Tibial nerve (tissue), 4 donors: ENCODE results near the gene KRABD2.

Source experiments
- DNase-seq, 2 donors: peaks; one replicate each; pipeline ENCODE4 v3.0.0-alpha.2; 2019; ENCODE audit warnings: low spot score in 2 of 2
- H3K27ac ChIP-seq, 4 donors: fragments of 200-600 bp; sonication (generic) in 3 of 4; one replicate each; pipeline ENCODE4 v1.5.1; 2017 to 2019; ENCODE audit warnings: mild to moderate bottlenecking in 1 of 4
- H3K27me3 ChIP-seq, 2 donors: fragments of 200-600 bp; sonication (generic) in 1 of 2; one replicate each; pipeline versions ENCODE4 v1.5.1 to v1.6.0; 2017 to 2019
- H3K36me3 ChIP-seq, 3 donors: fragments of 200-600 bp; sonication (generic); one replicate each; pipeline ENCODE4 v1.5.1; 2018 to 2019
- H3K4me1 ChIP-seq, 4 donors: fragments of 200-600 bp; sonication (generic) in 3 of 4; one replicate each; pipeline ENCODE4 v1.5.1; 2017 to 2019
- H3K4me3 ChIP-seq, 4 donors: fragments of 200-600 bp; sonication (generic) in 3 of 4; one replicate each; pipeline ENCODE4 v1.5.1; 2017 to 2019; ENCODE audit warnings: mild to moderate bottlenecking in 1 of 4, moderate library complexity in 1 of 4
- H3K9me3 ChIP-seq, 4 donors: fragments of 200-600 bp; sonication (generic) in 3 of 4; one replicate each; pipeline ENCODE4 v1.5.1; 2017 to 2019
- EP300 ChIP-seq, 2 donors: sonication (generic); formaldehyde crosslinking; IDR thresholded peaks; one replicate each; pipeline ENCODE4 v1.6.1; 2017; ENCODE audit warnings: antibody characterized with exemption in 2 of 2, mild to moderate bottlenecking in 1 of 2
- POLR2A ChIP-seq, 2 donors: fragments of 450-650 bp; IDR thresholded peaks; one replicate each; pipeline ENCODE4 v1.6.1; 2017; ENCODE audit warnings: antibody characterized with exemption in 2 of 2, mild to moderate bottlenecking in 2 of 2, moderate library complexity in 2 of 2
- WGBS, 2 donors: methylation state at CpG; one replicate each; pipeline ENCODE4 v1.1.5; 2018; 5-methylcytosine and 5-hydroxymethylcytosine counted together
- TF ChIP-seq, protein P1 (sequence below), 5 experiments: fragments of 200-600 bp in 3 of 5; fragments of 450-650 bp in 2 of 5; sonication (generic) in 3 of 5; IDR thresholded peaks; one replicate each; pipeline ENCODE4 v1.5.1; 2016 to 2019; ENCODE audit warnings: antibody characterized with exemption in 5 of 5, mild to moderate bottlenecking in 3 of 5, moderate library complexity in 2 of 5

Gene KRABD2

DNA sequence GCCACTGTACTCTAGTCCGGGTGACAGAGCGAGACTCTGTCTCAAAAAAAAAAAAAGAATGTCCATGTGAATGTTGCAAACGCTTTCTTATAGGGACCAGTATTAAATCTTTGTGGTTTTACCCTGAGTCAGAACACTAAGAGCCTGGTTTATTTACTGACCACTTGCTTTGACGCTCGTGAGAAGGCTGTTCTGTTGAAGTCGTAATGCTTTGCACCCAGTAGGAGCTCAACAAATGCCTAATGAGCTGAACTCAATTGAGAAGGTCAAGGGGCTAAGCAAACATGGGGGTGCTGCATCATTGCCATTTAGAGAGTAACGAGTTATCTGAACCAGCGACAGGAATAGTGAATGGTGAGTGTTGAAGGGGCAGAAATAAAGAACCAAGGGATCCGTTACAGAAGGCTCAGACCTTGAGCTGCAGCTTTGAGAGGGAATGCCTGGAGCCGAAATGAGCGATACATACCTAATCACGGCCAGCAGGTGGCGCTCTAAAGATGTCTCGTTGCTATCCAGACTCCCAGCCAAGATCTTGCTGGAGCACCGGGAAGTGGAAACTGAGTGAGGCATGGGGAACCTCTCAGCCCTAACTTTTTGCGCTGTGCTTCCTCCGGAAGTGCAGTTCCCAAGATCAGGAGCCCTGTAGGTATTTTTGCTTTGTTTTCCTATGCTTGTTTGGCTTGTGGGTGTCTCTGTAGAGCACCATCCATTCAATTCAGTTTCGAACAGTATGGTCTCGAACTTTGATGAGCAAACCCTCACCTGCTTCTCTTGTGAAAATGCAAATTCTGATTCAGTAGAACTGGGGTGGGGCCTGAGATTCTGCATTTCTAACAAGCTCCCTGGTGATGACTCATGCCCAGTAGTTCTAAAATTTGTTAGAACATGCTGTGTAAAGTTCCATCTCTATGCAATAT, 33.7 kb upstream of the KRABD2 start:
- H3K27ac ChIP-seq = no peak overlapping the region
- WGBS, 2 donors = 26 to 27% methylated on average over 19 of the region's 19 CpGs
- no peak overlapping the region for H3K4me3 ChIP-seq
- H3K27me3 ChIP-seq = no peaks in the 10 kb centered on the region
- TF ChIP-seq EP300 (IDR thresholded peaks at IDR 0.05) (peak in 1 of 2 donors; percentile 48), POLR2A (IDR thresholded peaks at IDR 0.05) (no peak)
- TF ChIP-seq, protein P1, sequence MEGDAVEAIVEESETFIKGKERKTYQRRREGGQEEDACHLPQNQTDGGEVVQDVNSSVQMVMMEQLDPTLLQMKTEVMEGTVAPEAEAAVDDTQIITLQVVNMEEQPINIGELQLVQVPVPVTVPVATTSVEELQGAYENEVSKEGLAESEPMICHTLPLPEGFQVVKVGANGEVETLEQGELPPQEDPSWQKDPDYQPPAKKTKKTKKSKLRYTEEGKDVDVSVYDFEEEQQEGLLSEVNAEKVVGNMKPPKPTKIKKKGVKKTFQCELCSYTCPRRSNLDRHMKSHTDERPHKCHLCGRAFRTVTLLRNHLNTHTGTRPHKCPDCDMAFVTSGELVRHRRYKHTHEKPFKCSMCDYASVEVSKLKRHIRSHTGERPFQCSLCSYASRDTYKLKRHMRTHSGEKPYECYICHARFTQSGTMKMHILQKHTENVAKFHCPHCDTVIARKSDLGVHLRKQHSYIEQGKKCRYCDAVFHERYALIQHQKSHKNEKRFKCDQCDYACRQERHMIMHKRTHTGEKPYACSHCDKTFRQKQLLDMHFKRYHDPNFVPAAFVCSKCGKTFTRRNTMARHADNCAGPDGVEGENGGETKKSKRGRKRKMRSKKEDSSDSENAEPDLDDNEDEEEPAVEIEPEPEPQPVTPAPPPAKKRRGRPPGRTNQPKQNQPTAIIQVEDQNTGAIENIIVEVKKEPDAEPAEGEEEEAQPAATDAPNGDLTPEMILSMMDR (IDR thresholded peaks at IDR 0.05) = peak; percentile 79 to 90 (median 87)
- no peaks in the 10 kb centered on the region for H3K9me3 ChIP-seq
- peak; percentile 77 to 89 for DNase-seq
- H3K36me3 ChIP-seq = no peaks in the 10 kb centered on the region
- H3K4me1 ChIP-seq = peaks cover 0 to 10% (median 0%) of the 10 kb centered on the region in 4 donors

DNA sequence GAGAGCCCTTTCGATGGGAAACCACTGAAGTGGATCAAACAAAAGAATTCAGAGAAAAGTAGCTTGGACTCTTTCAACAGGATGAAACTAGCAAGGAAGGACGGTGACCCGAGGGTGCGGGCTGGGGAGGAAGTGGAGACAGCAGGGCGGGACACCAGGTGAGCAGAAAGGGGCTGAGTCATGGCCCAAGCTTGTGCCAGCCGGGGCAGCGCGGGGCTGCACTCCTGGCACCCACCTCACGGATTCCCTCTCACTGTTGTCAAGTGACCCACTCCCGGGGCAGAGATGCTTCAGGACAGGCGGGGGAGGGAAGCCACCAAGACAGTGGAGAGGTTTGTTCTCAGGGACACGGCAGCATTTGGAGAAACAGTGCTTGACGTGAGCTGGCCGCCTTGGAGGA, 31.9 kb upstream of the KRABD2 start:
- no peak overlapping the region for H3K27ac ChIP-seq
- H3K27me3 ChIP-seq = no peaks in the 10 kb centered on the region
- no peak for DNase-seq
- no peaks in the 10 kb centered on the region for H3K36me3 ChIP-seq
- 52 to 59% methylated on average over 14 of the region's 14 CpGs for WGBS, 2 donors
- H3K4me1 ChIP-seq = peaks cover 0 to 10% (median 0%) of the 10 kb centered on the region in 4 donors
- no peak overlapping the region for H3K4me3 ChIP-seq
- H3K9me3 ChIP-seq = no peaks in the 10 kb centered on the region
- TF ChIP-seq, protein P1 (IDR thresholded peaks at IDR 0.05) = no peak
- no peak for TF ChIP-seq POLR2A (IDR thresholded peaks at IDR 0.05)

DNA sequence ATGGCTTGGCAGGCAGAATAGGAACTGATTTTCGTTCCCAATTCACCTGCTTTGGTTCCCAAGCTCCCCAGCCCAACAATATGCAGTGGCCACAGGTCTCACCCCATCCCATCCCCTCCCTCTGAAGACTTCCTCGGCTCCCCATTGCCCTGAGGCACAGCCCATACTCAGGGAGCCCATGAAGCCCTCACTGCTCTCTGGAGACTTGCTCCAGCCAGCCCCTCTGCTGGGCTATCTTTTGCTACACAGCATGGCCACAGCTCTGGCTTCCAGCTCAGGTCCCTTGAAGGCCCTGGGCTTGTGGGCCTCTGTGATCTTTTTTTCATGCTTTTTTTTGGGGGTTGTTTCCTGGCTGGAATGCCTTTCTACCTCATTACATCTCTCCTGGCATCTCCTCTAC, 29.7 kb upstream of the KRABD2 start:
- TF ChIP-seq, protein P1 (IDR thresholded peaks at IDR 0.05) = no peak
- TF ChIP-seq POLR2A (IDR thresholded peaks at IDR 0.05) (no peak), EP300 (IDR thresholded peaks at IDR 0.05) (no peak)
- 81 to 83% methylated on average over 2 of the region's 2 CpGs for WGBS, 2 donors
- Histone ChIP-seq H3K27me3 (peaks cover 0 to 5% of the 10 kb centered on the region in 2 donors), H3K9me3 (no peaks in the 10 kb centered on the region), H3K27ac (no peak overlapping the region), H3K4me1 (peaks cover 0 to 10% (median 0%) of the 10 kb centered on the region in 4 donors), H3K4me3 (no peak overlapping the region), H3K36me3 (no peaks in the 10 kb centered on the region)
- no peak for DNase-seq

DNA sequence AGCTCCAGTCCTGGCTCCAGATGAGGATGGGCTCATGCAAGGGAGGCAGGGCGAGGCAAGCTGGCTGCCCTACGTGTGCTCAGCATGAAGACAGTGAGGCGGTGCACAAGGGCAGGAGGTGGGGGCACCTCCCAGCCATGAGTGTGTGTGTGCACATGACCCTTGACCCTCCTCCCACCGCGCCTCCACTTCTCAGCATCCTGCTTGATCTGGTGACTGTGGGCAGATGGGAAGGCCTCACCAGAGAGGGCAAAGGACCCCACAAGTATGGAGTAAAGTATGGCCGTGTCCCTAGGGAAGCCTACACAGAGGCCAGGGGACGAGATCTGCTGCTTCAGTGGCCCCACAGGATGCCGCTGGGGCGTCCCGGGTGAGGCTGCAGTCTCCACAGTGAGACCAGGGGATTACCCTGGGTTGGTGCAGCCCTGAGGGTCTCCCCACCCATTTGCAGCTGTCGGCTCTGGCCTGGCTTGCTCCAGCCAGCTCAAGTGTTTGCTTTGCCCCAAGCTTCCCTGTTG, 29.1 kb upstream of the KRABD2 start:
- H3K27me3 ChIP-seq = peaks cover 0 to 9% of the 10 kb centered on the region in 2 donors
- no peak overlapping the region for H3K4me3 ChIP-seq
- H3K9me3 ChIP-seq = no peaks in the 10 kb centered on the region
- H3K36me3 ChIP-seq = no peaks in the 10 kb centered on the region
- 85 to 92% methylated on average over 7 to 8 of the region's 11 CpGs for WGBS, 2 donors
- TF ChIP-seq POLR2A (IDR thresholded peaks at IDR 0.05) = no peak
- TF ChIP-seq, protein P1 (IDR thresholded peaks at IDR 0.05) = no peak
- no peak for TF ChIP-seq EP300 (IDR thresholded peaks at IDR 0.05)
- DNase-seq = no peak
- no peak overlapping the region for H3K27ac ChIP-seq
- H3K4me1 ChIP-seq = peaks cover 0 to 8% (median 0%) of the 10 kb centered on the region in 4 donors

DNA sequence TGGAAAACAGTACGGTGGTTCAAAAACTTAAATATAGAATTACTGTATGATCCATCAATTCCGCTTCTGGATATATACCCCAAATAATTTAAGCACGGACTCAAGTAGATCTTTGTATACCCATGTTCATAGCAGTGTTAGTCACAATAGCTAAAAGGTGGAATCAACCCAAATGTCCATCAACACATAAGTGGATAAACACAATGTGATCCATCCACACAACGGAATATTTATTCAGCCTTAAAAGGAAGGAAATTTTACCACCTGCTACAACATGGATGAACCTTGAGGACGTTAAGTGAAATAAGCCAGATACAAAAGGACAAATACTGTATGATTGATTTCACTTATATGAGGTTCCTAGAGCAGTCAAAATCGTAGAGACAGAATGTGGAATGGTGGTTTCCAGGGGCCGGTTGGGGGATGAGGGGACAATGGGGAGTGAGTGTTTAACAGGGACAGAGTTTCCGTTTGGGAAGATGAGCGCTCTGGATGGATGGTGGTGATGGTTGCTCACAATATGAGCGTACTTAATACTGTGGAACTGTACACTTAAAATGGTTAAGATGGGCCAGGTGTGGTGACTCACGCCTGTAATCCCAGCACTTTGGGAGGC, 26.5 kb upstream of the KRABD2 start:
- H3K9me3 ChIP-seq = no peaks in the 10 kb centered on the region
- no peak overlapping the region for H3K27ac ChIP-seq
- H3K36me3 ChIP-seq = no peaks in the 10 kb centered on the region
- 75 to 80% methylated on average over 11 of the region's 11 CpGs for WGBS, 2 donors
- no peak overlapping the region for H3K4me3 ChIP-seq
- TF ChIP-seq POLR2A (IDR thresholded peaks at IDR 0.05) (no peak), EP300 (IDR thresholded peaks at IDR 0.05) (no peak)
- TF ChIP-seq, protein P1 (IDR thresholded peaks at IDR 0.05) = no peak
- peaks cover 0 to 30% of the 10 kb centered on the region in 2 donors for H3K27me3 ChIP-seq
- DNase-seq = no peak
- H3K4me1 ChIP-seq = no peaks in the 10 kb centered on the region
